ENCODE results near the gene TGFB1.
"Not testable (repeated sequence)": the region's sequence is repeated elsewhere in the genome, so short reads cannot be mapped to it uniquely, and the experiment has no call there.

The TGFB1 gene

GRCh38 chr19:41295499-41295898, 58.2 kb downstream of the TGFB1 start:
- H3K4me1 Mint-ChIP-seq: peaks cover 63% of the 10 kb centered on the region
- peak overlapping the region; percentile 99 for H3K27ac Mint-ChIP-seq
- DNase-seq (ENCODE audit: low spot score in 2 of 2): no peak
- peaks cover 100% of the 10 kb centered on the region for H3K36me3 Mint-ChIP-seq
- no peaks in the 10 kb centered on the region for H3K9me3 Mint-ChIP-seq
- ATAC-seq: no peak
- no peak overlapping the region for H3K4me3 Mint-ChIP-seq

- H3K9me3 Mint-ChIP-seq: no peaks in the 10 kb centered on the region
- no peak for DNase-seq (ENCODE audit: low spot score in 2 of 2)
- H3K36me3 Mint-ChIP-seq: peaks cover 100% of the 10 kb centered on the region
- peaks cover 52% of the 10 kb centered on the region for H3K4me1 Mint-ChIP-seq
- peak overlapping the region; percentile 99 for H3K27ac Mint-ChIP-seq
- no peak for ATAC-seq
- H3K4me3 Mint-ChIP-seq: no peak overlapping the region
Observed at GRCh38 chr19:41294393-41294792, 59.3 kb downstream of the TGFB1 start.

DNA sequence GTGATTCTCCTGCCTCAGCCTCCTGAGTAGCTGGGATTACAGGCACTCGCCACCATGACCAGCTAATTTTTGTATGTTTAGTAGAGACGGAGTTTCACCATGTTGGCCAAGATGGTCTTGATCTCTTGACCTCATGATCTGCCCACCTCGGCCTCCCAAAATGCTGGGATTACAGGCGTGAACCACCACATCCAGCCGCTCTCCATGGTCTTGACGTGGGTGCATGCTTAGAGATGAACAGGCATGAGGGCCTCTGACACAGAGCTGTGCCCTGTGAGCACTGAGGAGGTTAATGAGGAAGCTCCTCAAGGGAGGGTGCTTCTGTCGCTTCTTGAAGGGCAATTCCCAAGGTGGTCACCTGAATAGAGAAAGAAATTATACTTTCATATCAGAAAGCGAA, 63.9 kb downstream of the TGFB1 start:
- not testable (repeated sequence) for H3K27ac Mint-ChIP-seq; H3K4me1 Mint-ChIP-seq; H3K4me3 Mint-ChIP-seq; DNase-seq (ENCODE audit: low spot score in 2 of 2); H3K9me3 Mint-ChIP-seq; ATAC-seq
- H3K36me3 Mint-ChIP-seq: peaks cover 100% of the 10 kb centered on the region

- Mint-ChIP-seq H3K9me3 (no peaks in the 10 kb centered on the region), H3K4me3 (no peak overlapping the region), H3K4me1 (no peaks in the 10 kb centered on the region), H3K27ac (peak overlapping the region; percentile 52), H3K36me3 (peaks cover 100% of the 10 kb centered on the region)
- ATAC-seq (no peak), DNase-seq (ENCODE audit: low spot score in 2 of 2) (no peak)
Observed at GRCh38 chr19:41288673-41289530, 64.8 kb downstream of the TGFB1 start.
